PFSK-1 (cell line): ENCODE measurements around the gene CD8A.

Experiments used
- FOXP2 ChIP-seq: optimal IDR thresholded peaks from 2 replicates; pipeline ENCODE3; 2011; ENCODE audit warnings: borderline replicate concordance, control low read depth, inconsistent platforms; ENCODE audit not compliant: insufficient read depth; ENCODE audit errors: extremely low read length, extremely low read depth
- POLR2AphosphoS5 ChIP-seq: IDR thresholded peaks from 2 replicates; pipeline ENCODE4 v1.6.1; 2012; ENCODE audit warnings: low read depth, mild to moderate bottlenecking, control low read depth, low read length, moderate library complexity
- SIN3A ChIP-seq: IDR thresholded peaks from 2 replicates; pipeline ENCODE4 v1.6.1; 2012; ENCODE audit warnings: mild to moderate bottlenecking, low read length, moderate library complexity, borderline replicate concordance; ENCODE audit not compliant: insufficient read depth
- TAF1 ChIP-seq: IDR thresholded peaks from 2 replicates; pipeline ENCODE4 v1.6.1; 2012; ENCODE audit warnings: low read length, control low read depth, borderline replicate concordance; ENCODE audit not compliant: insufficient read depth
- TF ChIP-seq, protein P1 (sequence below), 2 experiments: IDR thresholded peaks; 2 replicates each; pipeline versions ENCODE4 v1.6.1 to v1.8.0; 2011 to 2012; ENCODE audit warnings: low read depth in 2 of 2, low read length in 2 of 2, control low read depth in 1 of 2, inconsistent platforms in 1 of 2, mild to moderate bottlenecking in 1 of 2, moderate library complexity in 1 of 2; ENCODE audit not compliant: insufficient read depth in 1 of 2

The CD8A gene

DNA sequence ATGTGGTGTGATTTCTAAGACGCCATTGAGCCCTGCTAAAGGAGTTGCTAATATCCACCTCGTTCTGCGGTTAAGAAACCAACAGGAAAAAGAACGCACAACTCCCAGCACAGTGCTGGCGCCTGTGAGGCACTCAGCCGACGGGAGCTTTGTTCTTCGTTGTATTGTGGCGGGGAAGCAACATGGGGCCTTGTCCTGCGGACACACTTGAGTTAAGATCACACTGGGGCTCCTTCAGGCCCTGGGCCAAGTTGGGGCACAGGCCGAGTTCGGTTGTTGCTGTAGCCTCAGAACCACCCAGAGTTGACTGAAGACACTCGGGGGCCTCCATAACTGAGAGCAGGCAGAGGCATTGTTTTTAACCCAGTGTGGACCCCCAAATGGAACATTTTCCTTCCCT, 30.6 kb upstream of the CD8A start:
- TF ChIP-seq FOXP2 (no peak), POLR2AphosphoS5 (no peak), SIN3A (no peak), TAF1 (no peak)
- TF ChIP-seq, protein P1, sequence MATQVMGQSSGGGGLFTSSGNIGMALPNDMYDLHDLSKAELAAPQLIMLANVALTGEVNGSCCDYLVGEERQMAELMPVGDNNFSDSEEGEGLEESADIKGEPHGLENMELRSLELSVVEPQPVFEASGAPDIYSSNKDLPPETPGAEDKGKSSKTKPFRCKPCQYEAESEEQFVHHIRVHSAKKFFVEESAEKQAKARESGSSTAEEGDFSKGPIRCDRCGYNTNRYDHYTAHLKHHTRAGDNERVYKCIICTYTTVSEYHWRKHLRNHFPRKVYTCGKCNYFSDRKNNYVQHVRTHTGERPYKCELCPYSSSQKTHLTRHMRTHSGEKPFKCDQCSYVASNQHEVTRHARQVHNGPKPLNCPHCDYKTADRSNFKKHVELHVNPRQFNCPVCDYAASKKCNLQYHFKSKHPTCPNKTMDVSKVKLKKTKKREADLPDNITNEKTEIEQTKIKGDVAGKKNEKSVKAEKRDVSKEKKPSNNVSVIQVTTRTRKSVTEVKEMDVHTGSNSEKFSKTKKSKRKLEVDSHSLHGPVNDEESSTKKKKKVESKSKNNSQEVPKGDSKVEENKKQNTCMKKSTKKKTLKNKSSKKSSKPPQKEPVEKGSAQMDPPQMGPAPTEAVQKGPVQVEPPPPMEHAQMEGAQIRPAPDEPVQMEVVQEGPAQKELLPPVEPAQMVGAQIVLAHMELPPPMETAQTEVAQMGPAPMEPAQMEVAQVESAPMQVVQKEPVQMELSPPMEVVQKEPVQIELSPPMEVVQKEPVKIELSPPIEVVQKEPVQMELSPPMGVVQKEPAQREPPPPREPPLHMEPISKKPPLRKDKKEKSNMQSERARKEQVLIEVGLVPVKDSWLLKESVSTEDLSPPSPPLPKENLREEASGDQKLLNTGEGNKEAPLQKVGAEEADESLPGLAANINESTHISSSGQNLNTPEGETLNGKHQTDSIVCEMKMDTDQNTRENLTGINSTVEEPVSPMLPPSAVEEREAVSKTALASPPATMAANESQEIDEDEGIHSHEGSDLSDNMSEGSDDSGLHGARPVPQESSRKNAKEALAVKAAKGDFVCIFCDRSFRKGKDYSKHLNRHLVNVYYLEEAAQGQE (IDR thresholded peaks at IDR 0.05; ENCODE audit: insufficient read depth in 1 of 2, low read depth in 2 of 2, low read length in 2 of 2) = no peak

DNA sequence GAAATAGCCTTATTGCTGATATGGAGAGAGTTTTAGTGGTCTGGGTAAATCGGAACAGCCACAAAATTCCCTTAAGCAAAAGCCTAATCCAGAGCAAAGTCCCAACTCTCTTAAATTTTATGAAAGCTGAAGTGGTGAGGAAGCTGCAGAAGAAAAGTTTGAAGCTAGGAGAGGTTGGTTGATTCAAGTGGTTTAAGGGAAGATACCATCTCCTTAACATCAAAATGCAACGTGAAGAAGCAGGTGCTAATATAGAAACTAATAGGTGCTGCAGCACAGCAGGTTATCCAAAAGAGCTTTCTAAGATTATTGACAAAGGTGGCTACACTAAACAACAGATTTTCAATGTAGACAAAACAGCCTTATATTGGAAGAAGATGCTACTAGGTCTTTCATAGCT, 28.2 kb upstream of the CD8A start:
- TF ChIP-seq POLR2AphosphoS5 (no peak), SIN3A (no peak), FOXP2 (no peak), TAF1 (no peak)
- TF ChIP-seq, protein P1 (IDR thresholded peaks at IDR 0.05; ENCODE audit: insufficient read depth in 1 of 2, low read depth in 2 of 2, low read length in 2 of 2) = no peak

DNA sequence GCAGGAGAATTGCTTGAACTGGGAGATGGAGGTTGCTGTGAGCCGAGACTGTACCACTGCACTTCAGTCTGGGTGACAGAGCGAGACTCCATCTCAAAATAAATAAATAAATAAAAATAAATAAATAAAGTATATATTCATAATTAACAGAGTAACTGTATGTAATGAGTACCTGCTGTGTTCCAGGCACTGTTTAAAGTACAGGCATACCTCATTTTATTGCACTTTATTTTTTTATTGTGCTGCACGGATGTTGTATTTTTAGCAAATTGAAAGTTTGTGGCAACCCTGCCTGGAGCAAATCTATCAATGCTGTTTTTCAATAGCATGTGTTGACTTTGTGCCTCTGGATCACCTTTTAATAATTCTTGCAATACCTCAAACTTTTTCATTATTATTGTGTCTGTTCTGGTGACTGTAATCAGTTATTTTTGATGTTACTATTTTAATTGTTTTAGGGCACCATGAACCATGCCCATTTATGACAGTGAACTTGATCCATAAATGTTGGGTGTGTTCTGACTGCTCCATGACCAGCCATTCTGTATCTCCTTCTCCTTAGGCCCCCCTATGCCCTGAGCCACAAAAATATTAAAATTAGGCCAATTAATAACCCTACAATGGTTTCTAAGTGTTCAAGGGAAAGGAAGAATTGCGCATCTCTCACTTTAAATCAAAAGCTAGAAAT, 27.5 kb upstream of the CD8A start:
- TF ChIP-seq POLR2AphosphoS5 (no peak), TAF1 (no peak), FOXP2 (no peak), SIN3A (no peak)
- TF ChIP-seq, protein P1 (IDR thresholded peaks at IDR 0.05; ENCODE audit: insufficient read depth in 1 of 2, low read depth in 2 of 2, low read length in 2 of 2) = no peak

DNA sequence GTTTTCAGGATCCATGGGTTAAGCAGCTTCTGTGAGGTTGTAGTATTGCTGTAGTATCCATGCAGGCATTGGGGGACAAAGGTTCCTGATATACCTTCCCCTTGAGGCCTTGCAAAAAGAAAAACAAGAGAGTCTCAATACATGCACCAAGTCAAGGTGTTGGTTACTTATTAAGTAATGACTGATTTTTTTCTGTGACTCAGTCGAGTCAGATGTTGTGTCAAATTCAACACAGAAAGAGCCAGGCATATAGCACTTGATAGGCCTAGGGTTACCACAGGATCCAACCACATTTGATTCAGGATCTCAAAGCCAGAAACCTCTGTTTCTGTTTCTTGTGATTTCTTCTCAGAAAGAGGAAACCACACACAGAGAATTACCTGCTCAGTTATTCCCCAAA, 24.9 kb upstream of the CD8A start:
- TF ChIP-seq, protein P1 (IDR thresholded peaks at IDR 0.05; ENCODE audit: insufficient read depth in 1 of 2, low read depth in 2 of 2, low read length in 2 of 2) = no peak
- TF ChIP-seq FOXP2 (no peak), TAF1 (no peak), POLR2AphosphoS5 (no peak), SIN3A (no peak)
